ENCODE measurements around the gene COMT. TPM values are rescaled to one million over a fixed set of nuclear protein-coding genes. Genes with fewer than 3 reads are reported as not detected.

The COMT gene
- total and polyA plus RNA-seq, 9 of the 15 experiments (the other 6 are each of a cell fraction or from before 2014, with no cell fraction given), result 12.5 to 351 (median 155) TPM

- TF ChIP-seq THAP12 (CRISPR knock-in tag; IDR thresholded peaks at IDR 0.05) (0 out of 2 replicates have a peak, but pooled peaks have one; percentile 54), SLC30A9 (CRISPR knock-in tag; IDR thresholded peaks at IDR 0.05) (no peak), ID3 (CRISPR knock-in tag; IDR thresholded peaks at IDR 0.05) (no peak), ID3 (tag; IDR thresholded peaks at IDR 0.05) (0 out of 2 replicates have a peak, but pooled peaks have one; percentile 35), CTBP1 (IDR thresholded peaks at IDR 0.05; ENCODE audit: borderline replicate concordance) (no peak), ZBTB5 (IDR thresholded peaks at IDR 0.05) (no peak)
Measured at GRCh38 chr22:19916006-19916405, 25.6 kb upstream of the COMT start (continued).
